Prostate gland (tissue), 2 donors: ENCODE results near the gene ARV1. TPM values are rescaled to one million over a fixed set of nuclear protein-coding genes. Genes with fewer than 3 reads are reported as not detected.

Experiments
- DNase-seq: peaks from one replicate; pipeline ENCODE4 v3.0.0-alpha.2; 2019; ENCODE audit warnings: low spot score
- H3K27ac ChIP-seq, 2 donors: fragments of 200-600 bp; sonication (generic); 2 replicates each; pipeline ENCODE4 v1.5.1; 2017 to 2019
- H3K27me3 ChIP-seq: fragments of 200-600 bp; sonication (generic); replicated peaks from 2 replicates; pipeline ENCODE4 v1.5.1; 2019; ENCODE audit not compliant: insufficient read depth
- H3K36me3 ChIP-seq, 2 donors: fragments of 200-600 bp; sonication (generic); 1 replicate in 1 of 2; 2 replicates in 1 of 2; pipeline versions ENCODE4 v1.5.1 to v1.8.1; 2017 to 2019
- H3K4me1 ChIP-seq: fragments of 200-600 bp; sonication (generic); replicated peaks from 2 replicates; pipeline ENCODE4 v1.5.1; 2019
- H3K4me3 ChIP-seq, 2 donors: fragments of 200-600 bp; sonication (generic); 2 replicates each; pipeline ENCODE4 v1.5.1; 2017 to 2019
- H3K9me3 ChIP-seq: fragments of 200-600 bp; sonication (generic); 2 replicates; pipeline ENCODE4 v1.5.1; 2017
- CTCF ChIP-seq, 4 experiments: fragments of 200-600 bp in 2 of 4; fragments of 450-650 bp in 2 of 4; sonication (generic) in 2 of 4; IDR thresholded peaks; 1 replicate in 3 of 4; 2 replicates in 1 of 4; pipeline ENCODE4 v1.5.1; 2016 to 2019; ENCODE audit warnings: antibody characterized with exemption in 4 of 4, mild to moderate bottlenecking in 2 of 4, moderate library complexity in 2 of 4
- POLR2A ChIP-seq: fragments of 450-650 bp; IDR thresholded peaks from one replicate; pipeline ENCODE4 v1.6.1; 2016; ENCODE audit warnings: antibody characterized with exemption, mild to moderate bottlenecking
- POLR2AphosphoS5 ChIP-seq: sonication (generic); formaldehyde crosslinking; IDR thresholded peaks from one replicate; pipeline ENCODE4 v1.6.1; 2017; ENCODE audit warnings: antibody characterized with exemption
- WGBS: methylation state at CpG from one replicate; pipeline ENCODE4 v1.1.5; 2018; 5-methylcytosine and 5-hydroxymethylcytosine counted together
- intact Hi-C: fragments of 100-400 bp; cut with DNase I; formaldehyde crosslinking; loops from one replicate; pipeline ENCODE4 v1.14.2; 2022
- total RNA-seq, 2 donors: library from RNA; depleted of rRNA; stranded (reverse); fragments of >200 nt; gene quantifications; one replicate each; pipeline ENCODE4 v1.1.0, GENCODE V29; 2016

ARV1 gene
- total RNA-seq, 2 donors from 2014 or later: 27.6 to 29.6 TPM

- no peak overlapping the region for H3K27ac ChIP-seq
- no peaks in the 10 kb centered on the region for H3K4me1 ChIP-seq
- H3K27me3 ChIP-seq: no peaks in the 10 kb centered on the region
- no peak overlapping the region for H3K4me3 ChIP-seq
- no peaks in the 10 kb centered on the region for H3K9me3 ChIP-seq
- no peaks in the 10 kb centered on the region for H3K36me3 ChIP-seq
- no peak for DNase-seq
- 93% methylated on average over 6 of the region's 6 CpGs for WGBS
- no peak for TF ChIP-seq POLR2AphosphoS5
- TF ChIP-seq CTCF (IDR thresholded peaks at IDR 0.05): no peak
- TF ChIP-seq POLR2A: no peak
- intact Hi-C loops: no loop called here
Observed at GRCh38 chr1:231029841-231030240, 50.9 kb downstream of the ARV1 start.

DNA sequence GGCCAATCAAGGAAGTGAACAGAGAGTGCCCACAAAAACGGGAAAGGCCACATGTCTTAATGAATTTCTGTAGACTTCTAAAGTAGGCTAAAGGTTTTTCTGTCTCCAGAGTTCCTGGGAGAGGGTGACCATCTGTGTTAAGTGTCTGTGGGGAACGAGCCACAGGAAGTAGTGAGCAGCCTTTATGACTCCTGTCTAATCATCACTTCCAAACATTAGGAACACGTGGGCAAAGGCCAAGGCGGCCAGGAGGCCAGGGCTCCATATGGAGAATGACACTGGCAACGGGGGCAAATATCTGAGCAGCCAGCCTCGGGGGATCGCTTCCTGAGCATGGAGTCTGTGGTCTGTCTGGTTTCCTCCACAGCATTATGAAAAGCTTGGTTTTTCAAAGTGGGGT is 54.1 kb downstream of the ARV1 start:
- DNase-seq: no peak
- H3K9me3 ChIP-seq: no peaks in the 10 kb centered on the region
- no peaks in the 10 kb centered on the region for H3K4me1 ChIP-seq
- no peaks in the 10 kb centered on the region for H3K27me3 ChIP-seq
- no peaks in the 10 kb centered on the region for H3K36me3 ChIP-seq
- H3K27ac ChIP-seq: no peak overlapping the region
- intact Hi-C loops: no loop called here
- TF ChIP-seq POLR2AphosphoS5 (no peak), POLR2A (no peak), CTCF (IDR thresholded peaks at IDR 0.05) (no peak)
- 63% methylated on average over 7 of the region's 7 CpGs for WGBS
- no peak overlapping the region for H3K4me3 ChIP-seq

DNA sequence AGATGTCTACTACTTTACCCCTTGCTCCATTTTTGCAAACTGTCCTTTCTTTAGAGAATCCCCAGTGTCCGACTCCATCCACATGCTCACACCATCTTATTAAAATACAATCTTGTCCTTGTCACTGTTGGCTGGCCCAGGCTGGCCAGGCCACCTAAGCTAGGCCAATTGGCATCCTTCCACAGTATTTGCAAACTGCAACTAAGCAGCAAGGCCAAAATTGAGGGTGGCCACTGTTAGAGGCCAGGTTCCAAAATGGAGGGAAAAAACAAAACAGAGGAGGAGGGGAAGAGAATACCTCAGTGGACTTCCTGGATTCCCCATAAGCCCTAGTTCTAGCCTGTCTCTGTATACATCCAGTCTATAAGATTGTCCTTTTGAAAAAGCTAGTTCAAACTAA is 56.9 kb downstream of the ARV1 start:
- Histone ChIP-seq H3K9me3 (no peaks in the 10 kb centered on the region), H3K27ac (no peak overlapping the region), H3K27me3 (no peaks in the 10 kb centered on the region), H3K4me3 (no peak overlapping the region), H3K4me1 (no peaks in the 10 kb centered on the region), H3K36me3 (no peaks in the 10 kb centered on the region)
- 100% methylated on average over 1 of the region's 1 CpG for WGBS
- intact Hi-C loops: no loop called here
- no peak for DNase-seq
- no peak for TF ChIP-seq POLR2A
- TF ChIP-seq CTCF (IDR thresholded peaks at IDR 0.05): no peak
- no peak for TF ChIP-seq POLR2AphosphoS5

GRCh38 chr1:231036416-231036815 is 57.5 kb downstream of the ARV1 start:
- WGBS: 69% methylated on average over 5 of the region's 5 CpGs
- Histone ChIP-seq H3K4me3 (no peak overlapping the region), H3K27me3 (no peaks in the 10 kb centered on the region), H3K27ac (no peak overlapping the region), H3K9me3 (no peaks in the 10 kb centered on the region), H3K4me1 (no peaks in the 10 kb centered on the region), H3K36me3 (no peaks in the 10 kb centered on the region)
- TF ChIP-seq POLR2A (no peak), POLR2AphosphoS5 (no peak), CTCF (IDR thresholded peaks at IDR 0.05) (no peak)
- DNase-seq: no peak
- intact Hi-C loops: no loop called here

- H3K4me3 ChIP-seq: no peak overlapping the region
- H3K27me3 ChIP-seq: no peaks in the 10 kb centered on the region
- TF ChIP-seq CTCF (IDR thresholded peaks at IDR 0.05) (no peak), POLR2A (no peak), POLR2AphosphoS5 (no peak)
- H3K36me3 ChIP-seq: no peaks in the 10 kb centered on the region
- H3K4me1 ChIP-seq: no peaks in the 10 kb centered on the region
- H3K27ac ChIP-seq: no peak overlapping the region
- no peak for DNase-seq
- H3K9me3 ChIP-seq: no peaks in the 10 kb centered on the region
- intact Hi-C loops: no loop called here
- 85% methylated on average over 13 of the region's 13 CpGs for WGBS
Observed at GRCh38 chr1:231037585-231038517, 59.0 kb downstream of the ARV1 start.
